HCT116 (cell line): Measurements from ENCODE around the gene NINJ2. TPM values are rescaled to one million over a fixed set of nuclear protein-coding genes. Genes with fewer than 3 reads are reported as not detected.
A peak's percentile ranks its signal among the peaks of the same experiment; 100 is the strongest.

Experiments
- ATAC-seq: fragments of 200-7000 bp; cut with Tn5 transposase; 2 replicates; pipeline ENCODE4 v1.9.1; 2020; ENCODE audit warnings: mild to moderate bottlenecking, moderate library complexity
- BruUV-seq: library from RNA; stranded (reverse); fragments of 400-500 nt; replicated peaks from 2 replicates; lab custom pipeline; 2021; lab: Mats Ljungman, UMichigan
- CTCF ChIA-PET: fragments of 300-600 bp; sonication (Branson Sonifier 250); formaldehyde crosslinking; loops from one replicate; lab custom pipeline; 2021; ENCODE audit warnings: antibody characterized with exemption; lab: Charles Lee
- POLR2A ChIA-PET: fragments of 300-600, 350-600 bp; sonication (Branson Sonifier 250); formaldehyde crosslinking; loops from one replicate; lab custom pipeline; 2021; ENCODE audit warnings: antibody characterized with exemption; lab: Charles Lee
- RAD21 ChIA-PET, 2 experiments: fragments of 300-600 bp; sonication (Branson Sonifier 250); formaldehyde crosslinking; loops; one replicate each; lab custom pipeline; 2023; ENCODE audit warnings: low total read pairs in 2 of 2; ENCODE audit not compliant: uncharacterized antibody in 2 of 2, unreplicated experiment in 2 of 2, low non-redundant PET in 1 of 2; lab: Charles Lee
- DNase-seq: peaks from one replicate; pipeline ENCODE4 v3.0.0-alpha.2; 2010; ENCODE audit warnings: low read depth, low spot score
- H2AFZ ChIP-seq: fragments of 200-600 bp; shearing (Covaris generic), sonication (generic); 2 replicates; pipeline ENCODE4 v1.6.1; 2017; ENCODE audit warnings: low read depth, mixed run types, mixed read lengths, antibody characterized with exemption, low read length; ENCODE audit not compliant: poor library complexity, severe bottlenecking
- H3K27ac ChIP-seq: 2 replicates; pipeline ENCODE4 v1.5.1; 2012; ENCODE audit warnings: low read depth, low read length
- H3K27me3 ChIP-seq: fragments of 200-600 bp; sonication (generic); 2 replicates; pipeline ENCODE4 v1.6.1; 2016; ENCODE audit warnings: mixed run types, low read length, mixed read lengths; ENCODE audit not compliant: insufficient read depth
- H3K36me3 ChIP-seq, 2 experiments: fragments of 200-500 bp in 1 of 2; fragments of 200-600 bp in 1 of 2; sonication (Bioruptor generic) in 1 of 2; sonication (generic) in 1 of 2; 2 replicates each; pipeline versions ENCODE4 v1.5.1 to v1.6.1; 2014 to 2016; ENCODE audit warnings: low read length in 2 of 2, inconsistent platforms in 1 of 2, mixed read lengths in 1 of 2, mixed run types in 1 of 2; ENCODE audit not compliant: insufficient read depth in 2 of 2, control insufficient read depth in 1 of 2
- H3K4me1 ChIP-seq, 2 experiments: fragments of 200-600 bp in 1 of 2; sonication (generic) in 1 of 2; 2 replicates each; pipeline versions ENCODE4 v1.5.1 to v1.6.1; 2012 to 2017; ENCODE audit warnings: low read length in 2 of 2, inconsistent platforms in 1 of 2, mild to moderate bottlenecking in 1 of 2, mixed read lengths in 1 of 2, mixed run types in 1 of 2, moderate library complexity in 1 of 2; ENCODE audit not compliant: insufficient read depth in 2 of 2, control insufficient read depth in 1 of 2
- H3K4me2 ChIP-seq: fragments of 200-600 bp; sonication (generic); 2 replicates; pipeline ENCODE4 v1.6.1; 2017; ENCODE audit warnings: mixed run types, low read length, mixed read lengths
- H3K4me3 ChIP-seq, 2 experiments: fragments of 200-600 bp in 1 of 2; sonication (generic) in 1 of 2; replicated peaks in 1 of 2; 2 replicates each; pipeline ENCODE4 v1.5.1; 2011 to 2016; ENCODE audit warnings: low read length in 2 of 2, control low read depth in 1 of 2, low read depth in 1 of 2, mild to moderate bottlenecking in 1 of 2, mixed read lengths in 1 of 2, mixed run types in 1 of 2
- H3K79me2 ChIP-seq: fragments of 200-600 bp; sonication (generic); 2 replicates; pipeline ENCODE4 v1.6.1; 2017; ENCODE audit warnings: mild to moderate bottlenecking, mixed run types, low read length, moderate library complexity, mixed read lengths; ENCODE audit not compliant: insufficient read depth
- H3K9ac ChIP-seq: fragments of 200-600 bp; sonication (generic); 2 replicates; pipeline ENCODE4 v1.6.1; 2016; ENCODE audit warnings: low read length, mixed read lengths
- H3K9me2 ChIP-seq: fragments of 200-600 bp; sonication (generic), shearing (Covaris generic); 2 replicates; pipeline ENCODE4 v1.6.1; 2017; ENCODE audit warnings: mixed run types, mild to moderate bottlenecking, moderate library complexity; ENCODE audit not compliant: insufficient read depth
- H3K9me3 ChIP-seq, 2 experiments: fragments of 200-500 bp in 1 of 2; fragments of 200-600 bp in 1 of 2; sonication (Bioruptor generic) in 1 of 2; sonication (generic) in 1 of 2; 2 replicates each; pipeline ENCODE4 v1.6.1; 2014 to 2017; ENCODE audit warnings: low read length in 2 of 2, mixed read lengths in 2 of 2, inconsistent platforms in 1 of 2, low read depth in 1 of 2, mild to moderate bottlenecking in 1 of 2, mixed run types in 1 of 2, moderate library complexity in 1 of 2; ENCODE audit not compliant: control insufficient read depth in 1 of 2, insufficient read depth in 1 of 2
- H4K20me1 ChIP-seq: fragments of 200-600 bp; sonication (generic), shearing (Covaris generic); 2 replicates; pipeline ENCODE4 v1.6.1; 2017; ENCODE audit warnings: mixed run types, mild to moderate bottlenecking, moderate library complexity; ENCODE audit not compliant: insufficient read depth
- EZH2 ChIP-seq: fragments of 200-600 bp; sonication (generic); IDR thresholded peaks from 2 replicates; pipeline ENCODE4 v1.6.1; 2017; ENCODE audit warnings: antibody characterized with exemption, mixed run types
- POLR2A ChIP-seq: IDR thresholded peaks from 2 replicates; pipeline ENCODE4 v1.7.0; 2011; ENCODE audit warnings: borderline replicate concordance; ENCODE audit not compliant: insufficient read depth, insufficient read length; ENCODE audit errors: extremely low read depth
- ZNF274 ChIP-seq: fragments of 200-500 bp; sonication (Bioruptor generic); IDR thresholded peaks from 2 replicates; pipeline ENCODE4 v1.6.1; 2014; ENCODE audit warnings: mild to moderate bottlenecking, low read depth, low read length, inconsistent platforms
- intact Hi-C: fragments of 100-400 bp; cut with micrococcal nuclease; formaldehyde crosslinking; loops from 2 replicates; pipeline ENCODE4 v1.10.0; 2022
- total RNA-seq: library from RNA; stranded (reverse); gene quantifications from one replicate; pipeline ENCODE4 v1.2.1, GENCODE V29; 2021; ENCODE audit not compliant: unreplicated experiment
- TF ChIP-seq, protein P1 (sequence below): IDR thresholded peaks from 2 replicates; pipeline ENCODE4 v1.6.1; 2012
- TF ChIP-seq, protein P2 (sequence below): IDR thresholded peaks from 2 replicates; pipeline ENCODE4 v1.6.1; 2012; ENCODE audit warnings: low read depth

NINJ2 gene
- total RNA-seq, 1 experiment from 2014 or later = not detected

DNA sequence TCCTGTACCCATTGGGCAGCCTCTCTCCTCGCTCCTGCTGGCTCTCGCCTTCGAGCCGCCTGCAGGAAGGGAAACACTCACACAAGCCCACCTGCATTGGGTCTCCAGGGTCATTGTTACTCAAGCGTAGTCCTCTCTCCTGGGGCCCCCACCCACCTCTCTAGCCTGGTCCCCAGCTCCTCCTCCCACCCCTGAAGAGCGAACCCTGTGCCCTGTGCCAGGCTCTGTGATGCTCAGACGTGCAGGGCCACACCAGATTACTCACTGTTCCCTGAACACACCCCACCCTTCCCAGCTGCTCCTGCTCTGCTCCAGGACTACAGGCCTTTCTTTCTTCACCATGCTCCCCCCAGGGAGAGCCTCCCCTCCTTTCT, 88.1 kb downstream of the NINJ2 start:
- Histone ChIP-seq H3K9ac (peak overlapping the region; percentile 60), H3K36me3 (no peaks in the 10 kb centered on the region), H3K27me3 (no peaks in the 10 kb centered on the region), H3K4me1 (peaks cover 33 to 61% of the 10 kb centered on the region in 2 experiments), H3K27ac (peak overlapping the region; percentile 31; the same call in 1 of the 2 replicates), H2AFZ (no peak overlapping the region), H4K20me1 (no peaks in the 10 kb centered on the region), H3K4me3 (no peak overlapping the region), H3K9me2 (no peaks in the 10 kb centered on the region), H3K4me2 (0 out of 2 replicates have a peak overlapping the region, but pooled peaks have one; percentile 6), H3K79me2 (no peaks in the 10 kb centered on the region), H3K9me3 (no peaks in the 10 kb centered on the region)
- ATAC-seq (no peak), DNase-seq (no peak)
- ChIA-PET CTCF (interaction anchor here (1.1 to 3.4 kb wide), 7 partner anchors 16 to 518 kb away, joined by 3 to 40 read pairs (median 6); partner anchors contain the start of genes RAD52 and WNK1), RAD21 (interaction anchor here in 1 of 2 experiments (1.4 kb wide), 1 partner anchor 177 kb away, joined by 4 read pairs; the partner anchor contains the start of gene WNK1), POLR2A (interaction anchor here (1.0 to 1.9 kb wide), 2 partner anchors 177 to 180 kb away, joined by 3 to 9 read pairs; partner anchors contain the start of gene WNK1)
- BruUV-seq = no TSS peak
- TF ChIP-seq POLR2A (no peak), ZNF274 (no peak), EZH2 (no peak)
- TF ChIP-seq, protein P1, sequence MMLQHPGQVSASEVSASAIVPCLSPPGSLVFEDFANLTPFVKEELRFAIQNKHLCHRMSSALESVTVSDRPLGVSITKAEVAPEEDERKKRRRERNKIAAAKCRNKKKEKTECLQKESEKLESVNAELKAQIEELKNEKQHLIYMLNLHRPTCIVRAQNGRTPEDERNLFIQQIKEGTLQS = no peak
- TF ChIP-seq, protein P2, sequence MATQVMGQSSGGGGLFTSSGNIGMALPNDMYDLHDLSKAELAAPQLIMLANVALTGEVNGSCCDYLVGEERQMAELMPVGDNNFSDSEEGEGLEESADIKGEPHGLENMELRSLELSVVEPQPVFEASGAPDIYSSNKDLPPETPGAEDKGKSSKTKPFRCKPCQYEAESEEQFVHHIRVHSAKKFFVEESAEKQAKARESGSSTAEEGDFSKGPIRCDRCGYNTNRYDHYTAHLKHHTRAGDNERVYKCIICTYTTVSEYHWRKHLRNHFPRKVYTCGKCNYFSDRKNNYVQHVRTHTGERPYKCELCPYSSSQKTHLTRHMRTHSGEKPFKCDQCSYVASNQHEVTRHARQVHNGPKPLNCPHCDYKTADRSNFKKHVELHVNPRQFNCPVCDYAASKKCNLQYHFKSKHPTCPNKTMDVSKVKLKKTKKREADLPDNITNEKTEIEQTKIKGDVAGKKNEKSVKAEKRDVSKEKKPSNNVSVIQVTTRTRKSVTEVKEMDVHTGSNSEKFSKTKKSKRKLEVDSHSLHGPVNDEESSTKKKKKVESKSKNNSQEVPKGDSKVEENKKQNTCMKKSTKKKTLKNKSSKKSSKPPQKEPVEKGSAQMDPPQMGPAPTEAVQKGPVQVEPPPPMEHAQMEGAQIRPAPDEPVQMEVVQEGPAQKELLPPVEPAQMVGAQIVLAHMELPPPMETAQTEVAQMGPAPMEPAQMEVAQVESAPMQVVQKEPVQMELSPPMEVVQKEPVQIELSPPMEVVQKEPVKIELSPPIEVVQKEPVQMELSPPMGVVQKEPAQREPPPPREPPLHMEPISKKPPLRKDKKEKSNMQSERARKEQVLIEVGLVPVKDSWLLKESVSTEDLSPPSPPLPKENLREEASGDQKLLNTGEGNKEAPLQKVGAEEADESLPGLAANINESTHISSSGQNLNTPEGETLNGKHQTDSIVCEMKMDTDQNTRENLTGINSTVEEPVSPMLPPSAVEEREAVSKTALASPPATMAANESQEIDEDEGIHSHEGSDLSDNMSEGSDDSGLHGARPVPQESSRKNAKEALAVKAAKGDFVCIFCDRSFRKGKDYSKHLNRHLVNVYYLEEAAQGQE = no peak
- intact Hi-C loops = no loop called here
